Measurements from ENCODE around the gene VTCN1.
"Not testable (repeated sequence)": the region's sequence is repeated elsewhere in the genome, so short reads cannot be mapped to it uniquely, and the experiment has no call there.

Gene VTCN1

GRCh38 chr1:117169871-117170596 lies 40.7 kb downstream of the VTCN1 start:
- in situ Hi-C loops (cut with MboI; ENCODE audit: low sequenced_read_pairs), result no loop called here

- in situ Hi-C loops (cut with MboI; ENCODE audit: low sequenced_read_pairs), result no loop called here
Measured at GRCh38 chr1:117167402-117167801, 43.3 kb downstream of the VTCN1 start.

- in situ Hi-C loops (cut with MboI; ENCODE audit: low sequenced_read_pairs), result no loop called here
Measured at GRCh38 chr1:117166076-117166475, 44.7 kb downstream of the VTCN1 start.

- in situ Hi-C loops (cut with MboI; ENCODE audit: low sequenced_read_pairs), result no loop called here
Measured at GRCh38 chr1:117164209-117164608, 46.5 kb downstream of the VTCN1 start.

GRCh38 chr1:117162816-117163215 lies 47.9 kb downstream of the VTCN1 start:
- in situ Hi-C loops (cut with MboI; ENCODE audit: low sequenced_read_pairs), result no loop called here

GRCh38 chr1:117161887-117162286 lies 48.8 kb downstream of the VTCN1 start:
- in situ Hi-C loops (cut with MboI; ENCODE audit: low sequenced_read_pairs), result no loop called here

- in situ Hi-C loops (cut with MboI; ENCODE audit: low sequenced_read_pairs), result not testable (repeated sequence)
Measured at GRCh38 chr1:117151305-117151704, 59.4 kb downstream of the VTCN1 start.

- in situ Hi-C loops (cut with MboI; ENCODE audit: low sequenced_read_pairs), result no loop called here
Measured at GRCh38 chr1:117150316-117150715, 60.4 kb downstream of the VTCN1 start.

- in situ Hi-C loops (cut with MboI; ENCODE audit: low sequenced_read_pairs), result no loop called here
Measured at GRCh38 chr1:117147856-117148588, 62.7 kb downstream of the VTCN1 start.

- in situ Hi-C loops (cut with MboI; ENCODE audit: low sequenced_read_pairs), result no loop called here
Measured at GRCh38 chr1:117147341-117147831, 63.3 kb downstream of the VTCN1 start.

- in situ Hi-C loops (cut with MboI; ENCODE audit: low sequenced_read_pairs), result no loop called here
Measured at GRCh38 chr1:117146575-117147340, 64.0 kb downstream of the VTCN1 start.

- in situ Hi-C loops (cut with MboI; ENCODE audit: low sequenced_read_pairs), result no loop called here
Measured at GRCh38 chr1:117146072-117146471, 64.7 kb downstream of the VTCN1 start.

GRCh38 chr1:117143871-117144270 lies 66.9 kb downstream of the VTCN1 start:
- in situ Hi-C loops (cut with MboI; ENCODE audit: low sequenced_read_pairs), result no loop called here

- in situ Hi-C loops (cut with MboI; ENCODE audit: low sequenced_read_pairs), result no loop called here
Measured at GRCh38 chr1:117143172-117143571, 67.6 kb downstream of the VTCN1 start.

- in situ Hi-C loops (cut with MboI; ENCODE audit: low sequenced_read_pairs), result no loop called here
Measured at GRCh38 chr1:117142200-117142599, 68.5 kb downstream of the VTCN1 start.

- in situ Hi-C loops (cut with MboI; ENCODE audit: low sequenced_read_pairs), result no loop called here
Measured at GRCh38 chr1:117138561-117138960, 72.2 kb downstream of the VTCN1 start.

- in situ Hi-C loops (cut with MboI; ENCODE audit: low sequenced_read_pairs), result no loop called here
Measured at GRCh38 chr1:117138106-117138505, 72.6 kb downstream of the VTCN1 start.

- in situ Hi-C loops (cut with MboI; ENCODE audit: low sequenced_read_pairs), result no loop called here
Measured at GRCh38 chr1:117137281-117137855, 73.4 kb downstream of the VTCN1 start.

GRCh38 chr1:117136749-117137148 lies 74.0 kb downstream of the VTCN1 start:
- in situ Hi-C loops (cut with MboI; ENCODE audit: low sequenced_read_pairs), result no loop called here

GRCh38 chr1:117135329-117135728 lies 75.4 kb downstream of the VTCN1 start:
- in situ Hi-C loops (cut with MboI; ENCODE audit: low sequenced_read_pairs), result no loop called here

- in situ Hi-C loops (cut with MboI; ENCODE audit: low sequenced_read_pairs), result no loop called here
Measured at GRCh38 chr1:117130526-117130925, 80.2 kb downstream of the VTCN1 start.

All from HL-60/S4 treated with retinoic acid at 250 ng/mL for 4 days and 3 days (cell line).